SK-MEL-5 (cell line): ENCODE data around the gene BID. TPM values are rescaled to one million over a fixed set of nuclear protein-coding genes. Genes with fewer than 3 reads are reported as not detected.

Experiments
- DNase-seq: peaks from one replicate; pipeline ENCODE4 v3.0.0-alpha.2; 2016; ENCODE audit warnings: low read depth, low spot score
- in situ Hi-C: cut with HindIII; loops from 2 replicates; pipeline ENCODE4 v1.10.0; 2016; ENCODE audit warnings: low sequenced_read_pairs, high pct_unique_total_duplicates, low pct_unique_long_range_greater_than_20kb
- total RNA-seq: library from RNA; depleted of rRNA; stranded (reverse); fragments of >200 nt; shearing (Covaris generic); gene quantifications from 2 replicates; pipeline ENCODE4 v1.2.3, GENCODE V29; 2014

BID gene
- total RNA-seq, 1 experiment from 2014 or later: 81.7 TPM

DNA sequence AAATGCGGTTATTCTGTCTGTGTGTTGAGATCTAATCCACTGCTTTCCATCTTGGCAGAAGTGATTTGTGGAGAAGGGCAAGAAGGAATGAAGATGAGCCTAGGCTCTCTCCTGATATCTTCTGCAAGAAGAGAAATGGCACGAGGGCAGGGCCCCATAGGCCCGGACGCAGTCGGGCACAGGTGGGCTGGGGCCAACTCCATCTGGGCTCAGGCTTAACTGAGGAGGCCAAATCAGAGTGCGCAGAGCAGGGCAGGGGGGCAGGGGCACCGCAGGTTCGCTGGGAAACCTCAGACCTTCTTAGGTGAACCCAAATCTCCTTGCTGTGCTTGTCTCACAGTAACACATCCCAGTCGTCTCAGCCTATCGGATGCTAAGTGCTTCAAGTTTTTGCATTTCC lies 32.8 kb upstream of the BID start:
- DNase-seq: no peak
- in situ Hi-C loops: no loop called here

DNA sequence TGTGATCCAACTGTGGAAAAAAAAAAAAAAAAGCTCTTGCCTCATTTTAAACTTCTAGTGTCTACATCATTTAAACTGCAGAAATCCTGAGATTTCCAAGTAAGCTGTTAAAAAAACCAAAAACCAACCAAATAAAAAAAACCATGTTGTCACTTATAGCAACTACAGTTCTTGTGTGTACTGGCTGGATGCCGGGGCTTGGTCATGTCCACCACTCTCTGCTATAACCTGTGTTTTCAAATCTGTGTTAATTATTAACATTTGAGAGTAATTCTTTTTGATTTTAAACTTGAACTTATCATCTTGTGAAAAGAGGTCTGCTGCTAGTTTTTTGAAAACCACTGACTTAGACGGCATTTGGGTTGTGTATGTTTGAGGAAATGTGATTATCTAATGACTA lies 32.2 kb upstream of the BID start:
- in situ Hi-C loops: no loop called here
- no peak for DNase-seq

DNA sequence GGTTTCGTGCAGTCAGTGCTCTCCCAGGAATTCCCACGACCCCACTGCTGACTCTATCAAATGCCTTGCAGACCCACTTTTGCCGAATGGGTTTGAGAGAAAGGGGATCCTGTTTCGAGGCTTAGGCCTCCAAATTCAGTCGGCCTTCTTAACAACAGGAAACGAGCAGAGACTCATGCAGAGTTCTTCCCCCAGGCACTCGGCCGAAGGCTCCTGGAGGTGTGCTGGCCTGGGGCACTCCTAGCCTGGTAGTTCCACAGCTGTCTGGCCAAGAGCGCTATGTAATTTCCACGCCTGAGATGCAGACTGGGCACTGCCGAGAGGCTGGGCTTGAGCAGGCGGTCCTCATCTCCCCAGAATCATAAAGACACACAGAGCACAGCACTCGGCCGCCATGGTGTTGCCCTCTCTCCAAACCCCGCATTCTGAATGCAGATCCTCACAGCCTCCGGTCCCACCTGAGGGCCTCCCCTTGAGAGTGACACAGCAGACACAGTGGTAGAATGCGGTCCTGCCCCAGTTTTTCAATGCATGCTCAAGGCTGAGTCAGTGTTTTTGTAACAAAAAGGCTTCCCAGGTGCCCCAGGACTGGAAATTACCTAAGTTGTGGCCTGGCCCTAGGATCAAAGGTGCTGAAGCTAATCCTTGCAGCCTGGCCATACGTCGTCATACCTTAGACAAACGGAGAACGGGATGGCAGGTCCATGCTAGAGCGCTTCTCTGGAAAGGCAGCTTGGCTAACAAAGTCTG lies 30.2 kb upstream of the BID start:
- in situ Hi-C loops: no loop called here
- DNase-seq: no peak

DNA sequence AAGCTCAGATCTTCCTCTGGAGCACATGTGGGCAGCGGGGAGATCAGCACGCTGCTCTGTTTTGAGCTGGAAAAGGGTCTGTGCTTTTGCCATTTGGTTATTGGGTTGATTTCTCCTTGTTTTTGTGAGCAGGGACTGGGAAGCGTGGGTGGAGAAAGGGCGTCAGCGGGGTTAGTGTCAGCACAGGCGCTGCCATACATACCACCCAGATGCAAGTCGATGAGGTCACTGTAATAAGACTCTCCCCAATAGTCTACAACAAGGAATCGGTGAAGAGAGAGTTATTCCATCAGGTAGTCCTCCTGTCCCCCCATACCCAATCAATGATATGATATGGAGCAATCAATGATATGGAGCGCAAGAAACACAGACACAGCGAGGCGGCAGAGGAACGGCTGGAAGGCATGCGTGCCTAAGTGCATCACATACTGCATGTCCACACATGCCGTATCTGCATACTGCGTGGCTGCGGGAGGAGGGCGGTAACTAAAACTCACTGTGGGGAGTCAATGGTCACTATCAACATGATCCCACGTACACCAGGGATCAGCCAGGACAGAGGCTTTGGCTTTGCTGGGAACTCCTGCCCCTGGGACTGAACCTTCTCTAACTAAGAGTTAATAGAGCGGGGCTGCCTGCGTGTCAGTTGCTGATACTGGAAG lies 29.5 kb upstream of the BID start:
- DNase-seq: no peak
- in situ Hi-C loops: no loop called here

DNA sequence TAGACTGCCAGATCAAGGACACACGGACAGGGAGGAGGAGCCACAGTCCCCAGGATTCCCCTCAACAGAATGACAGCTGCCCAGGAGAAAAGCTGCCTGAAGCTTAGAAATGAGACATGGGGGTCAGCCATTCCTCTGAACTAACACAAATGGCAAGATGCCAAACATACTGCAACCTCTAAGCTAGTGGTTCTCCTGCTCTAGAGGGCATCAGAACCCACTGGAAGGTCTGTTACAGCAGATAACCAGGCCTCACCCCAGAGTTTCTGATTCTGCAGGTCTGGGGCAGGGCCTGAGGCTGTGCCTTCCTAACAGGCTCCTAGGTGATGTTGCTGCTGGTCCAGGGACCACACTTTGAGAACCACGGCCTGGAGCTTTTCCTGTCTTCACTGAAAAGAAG lies 28.6 kb upstream of the BID start:
- DNase-seq: no peak
- in situ Hi-C loops: no loop called here

DNA sequence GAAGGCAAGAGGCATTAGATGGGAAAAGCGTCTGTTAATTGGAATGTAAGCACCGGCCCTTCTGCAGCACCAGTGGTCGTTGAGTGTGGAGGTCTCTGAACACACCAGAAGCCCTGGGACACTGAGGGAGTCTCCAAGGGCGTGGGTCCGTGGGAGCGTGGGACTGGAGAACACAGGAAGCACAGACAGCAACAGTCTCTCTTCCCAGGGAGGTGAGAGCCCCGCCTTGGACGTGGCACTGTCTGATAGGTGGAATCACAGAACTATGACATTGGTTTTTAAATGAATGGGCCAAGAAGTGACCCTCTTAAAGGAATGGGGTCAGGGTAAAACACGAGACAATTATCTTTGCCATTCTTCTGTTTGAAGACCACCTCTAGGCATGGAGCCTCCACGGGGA lies 28.1 kb upstream of the BID start:
- in situ Hi-C loops: no loop called here
- DNase-seq: no peak

DNA sequence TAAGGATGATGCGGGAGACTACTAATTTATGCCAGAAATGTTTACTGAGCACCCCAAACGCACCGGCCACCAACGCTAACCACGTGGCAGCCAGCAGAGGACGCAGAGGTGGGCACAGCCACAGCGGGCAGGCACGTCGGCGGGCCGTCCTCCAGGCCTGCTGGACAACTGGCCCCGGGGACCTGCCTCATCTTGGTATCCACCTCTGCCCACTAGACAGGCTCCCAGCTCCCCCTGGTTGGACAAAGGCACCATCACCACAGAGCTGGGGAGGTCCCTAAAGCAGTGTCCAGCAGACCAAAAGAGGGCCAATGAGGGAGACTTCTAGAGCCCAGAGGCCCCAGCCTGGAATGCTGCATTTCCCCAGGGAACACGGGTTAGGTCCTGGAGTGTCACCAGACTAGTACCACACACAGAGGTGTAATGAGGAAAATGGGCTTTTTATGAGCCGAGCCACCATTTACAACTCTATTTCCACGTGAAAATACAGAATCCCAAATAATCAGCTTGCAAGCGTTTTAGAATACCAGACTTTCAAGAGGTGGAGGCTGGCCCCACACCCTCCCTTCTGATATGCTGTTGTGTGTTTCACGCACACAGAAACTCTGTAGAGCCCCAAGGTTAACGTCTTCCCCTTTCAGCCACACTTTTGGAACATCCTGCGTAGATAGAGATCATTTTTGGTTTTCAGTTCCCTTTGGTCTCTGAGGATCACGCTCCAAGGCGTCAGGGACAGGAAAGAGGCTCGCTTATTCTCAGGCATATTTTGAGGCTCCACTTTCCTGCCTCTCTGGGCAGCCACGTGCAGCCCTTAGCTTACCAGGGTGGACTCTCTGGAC lies 23.7 kb upstream of the BID start:
- no peak for DNase-seq
- in situ Hi-C loops: no loop called here

DNA sequence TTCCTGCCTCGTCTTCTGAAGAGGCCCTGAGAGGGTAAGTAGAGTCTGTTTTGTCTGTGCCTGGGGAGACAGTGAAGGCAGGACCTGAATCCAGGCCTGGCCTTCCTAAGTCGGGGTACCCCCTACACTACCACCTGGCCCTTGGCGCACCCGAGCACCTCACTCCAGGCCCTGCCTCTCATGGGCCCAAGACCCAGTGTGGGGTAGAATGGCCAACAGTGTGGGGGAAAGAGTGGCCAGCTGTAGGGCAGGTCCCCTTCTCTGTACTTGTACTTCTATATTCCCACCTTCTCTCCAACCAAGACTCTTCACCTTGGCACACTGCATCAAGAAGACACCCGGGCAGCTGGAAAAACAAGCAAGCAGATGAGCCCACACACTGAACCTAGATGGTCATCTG lies 22.4 kb upstream of the BID start:
- DNase-seq: no peak
- in situ Hi-C loops: no loop called here

DNA sequence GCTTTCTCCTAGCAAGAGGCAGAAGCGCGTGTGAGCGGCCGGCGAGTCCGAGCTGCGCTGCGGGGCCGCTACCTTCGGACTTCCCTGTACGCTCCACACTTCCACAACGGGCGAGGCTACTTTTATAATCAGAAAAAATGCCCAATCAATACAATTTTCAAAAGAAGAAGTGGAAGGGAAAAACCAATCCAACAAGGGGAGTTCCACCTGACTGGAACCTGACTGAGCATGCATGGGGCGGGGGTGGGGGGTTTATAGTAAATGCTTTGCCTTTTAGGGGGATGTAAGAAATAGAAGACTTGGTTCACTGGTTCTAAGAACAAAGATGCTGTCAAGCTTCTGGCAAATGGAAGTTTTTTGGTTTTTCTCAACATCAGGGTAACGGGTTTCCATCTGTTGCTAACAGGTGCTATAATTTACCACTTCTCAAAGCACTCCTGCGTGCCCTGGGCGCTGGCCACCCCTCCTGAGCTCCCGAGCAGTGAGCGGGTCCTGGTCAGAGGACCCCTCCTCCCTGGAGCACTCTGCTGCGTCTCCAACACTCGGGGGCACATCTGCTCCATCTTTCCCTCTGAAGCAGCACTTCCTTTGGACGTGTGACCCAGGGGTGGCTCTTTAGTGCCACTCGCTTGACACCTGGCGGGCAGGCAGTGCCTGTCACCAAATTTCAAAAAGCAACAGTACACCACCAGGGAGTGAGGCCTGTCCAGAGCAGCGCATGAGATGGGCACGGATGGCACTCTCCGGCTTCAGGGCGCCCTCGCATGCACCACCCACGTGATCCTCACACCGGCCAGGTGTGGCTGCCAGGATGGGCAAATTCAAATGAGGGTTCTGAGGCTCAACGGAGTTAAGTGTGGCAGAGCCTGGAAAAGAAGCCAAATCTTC lies 21.6 kb upstream of the BID start:
- no peak for DNase-seq
- in situ Hi-C loops: no loop called here

DNA sequence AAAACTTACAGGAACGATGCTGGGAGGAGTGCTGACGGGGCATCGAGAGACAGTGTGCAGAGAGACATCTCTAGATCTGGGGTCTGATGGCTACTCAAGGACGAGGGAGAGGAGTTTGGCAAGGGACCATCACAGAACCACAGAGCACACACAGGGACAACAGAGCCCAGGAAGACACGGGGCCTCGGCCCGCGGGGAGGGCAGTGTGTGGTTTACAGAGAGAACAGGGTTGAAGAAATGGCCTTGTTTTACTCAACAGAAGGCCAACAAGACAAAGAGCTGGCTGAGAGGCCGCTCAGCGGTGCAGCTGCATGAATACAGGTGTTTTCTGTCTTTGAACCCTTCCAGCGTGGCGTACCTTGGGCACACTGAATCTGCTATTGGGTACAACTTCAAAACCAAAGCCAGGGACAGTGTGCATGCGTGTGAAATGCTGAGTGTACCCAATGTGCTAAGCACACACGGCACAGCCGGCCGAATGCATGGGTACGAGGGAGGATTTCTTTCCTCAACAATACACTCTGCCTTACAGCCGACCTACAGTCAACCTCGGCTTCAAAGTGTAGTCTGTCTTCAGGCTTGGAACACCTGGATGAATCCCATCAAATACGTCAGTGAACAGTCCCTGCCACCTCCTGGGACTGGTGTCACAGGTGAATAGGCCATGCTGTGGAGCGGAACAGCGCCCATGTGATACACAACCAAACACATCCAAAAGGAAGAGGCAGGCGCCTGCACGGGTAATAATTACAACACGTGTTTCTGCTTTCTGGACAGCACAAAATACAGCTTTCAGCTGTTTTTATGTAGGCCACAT lies 20.7 kb upstream of the BID start:
- no peak for DNase-seq
- in situ Hi-C loops: no loop called here

DNA sequence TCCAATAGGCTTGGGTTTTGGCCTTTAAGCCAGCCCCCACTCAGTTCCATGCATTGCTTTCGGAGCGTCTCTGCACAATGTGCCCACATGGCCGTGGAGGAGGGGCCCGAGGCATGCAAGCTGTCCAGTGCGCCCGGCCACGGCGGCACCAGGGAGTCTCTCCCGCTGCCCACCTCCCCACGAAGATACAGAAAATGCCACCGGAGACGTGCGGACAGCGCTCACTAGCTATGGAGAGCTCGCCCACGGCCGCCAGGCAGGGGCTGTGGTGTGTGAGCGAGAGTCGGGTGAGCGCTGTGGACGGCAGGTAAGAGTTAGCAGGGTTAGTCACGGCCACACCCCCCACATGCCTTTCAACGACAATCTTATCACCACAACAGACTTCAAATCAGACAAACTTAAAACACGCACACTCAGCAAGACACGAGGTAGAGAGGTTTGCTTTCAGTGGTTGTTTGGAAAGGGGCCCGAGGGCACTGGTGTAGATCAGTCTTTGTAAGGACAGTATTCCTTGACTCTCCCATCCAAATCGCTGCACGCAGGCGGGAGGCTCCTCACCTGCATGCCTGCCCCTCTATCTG lies 18.7 kb upstream of the BID start:
- in situ Hi-C loops: no loop called here

DNA sequence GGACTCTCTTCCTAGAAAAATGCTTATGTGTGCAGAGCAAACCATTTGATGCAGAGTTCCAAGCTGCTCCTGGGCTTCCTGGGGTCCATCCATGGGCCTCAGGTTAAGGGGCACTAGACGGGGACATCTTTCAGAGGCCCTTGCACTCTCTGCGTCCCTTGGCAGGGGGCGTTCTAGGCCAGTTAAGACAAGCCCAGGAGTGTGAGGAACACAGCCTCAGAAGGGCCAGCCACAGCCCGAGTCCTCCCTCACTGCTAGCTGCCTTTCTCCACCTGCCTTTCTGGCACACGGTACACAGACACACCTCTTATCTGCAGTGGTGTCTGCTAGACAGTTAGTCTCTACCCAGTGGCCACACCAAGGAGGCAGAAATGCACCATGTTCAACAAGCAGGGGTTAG lies 18.0 kb upstream of the BID start:
- in situ Hi-C loops: no loop called here
- DNase-seq: peak; percentile 34

More for the DNA sequence above, 18.7 kb upstream of the BID start:
- DNase-seq: no peak

DNA sequence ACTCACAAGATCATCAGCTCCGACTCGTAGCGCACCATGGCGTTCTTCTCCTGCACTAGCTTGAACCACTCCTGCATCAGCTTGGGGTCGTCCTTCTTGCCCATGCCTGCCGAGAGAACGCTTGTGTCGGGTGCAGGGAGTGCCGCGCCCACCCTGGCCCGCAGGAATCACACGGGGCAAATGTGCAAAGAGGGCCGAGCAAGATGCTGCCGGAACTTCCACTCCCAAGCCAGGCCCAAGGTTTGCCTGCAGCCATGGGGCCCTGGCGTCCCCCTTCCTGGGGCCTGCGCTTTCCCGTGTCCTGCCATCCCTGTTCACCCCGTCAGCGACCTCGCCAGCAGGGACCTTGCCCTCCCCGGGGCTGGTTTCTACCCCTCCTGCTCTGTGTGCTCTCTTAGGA lies 16.9 kb upstream of the BID start:
- in situ Hi-C loops: no loop called here
- no peak for DNase-seq

DNA sequence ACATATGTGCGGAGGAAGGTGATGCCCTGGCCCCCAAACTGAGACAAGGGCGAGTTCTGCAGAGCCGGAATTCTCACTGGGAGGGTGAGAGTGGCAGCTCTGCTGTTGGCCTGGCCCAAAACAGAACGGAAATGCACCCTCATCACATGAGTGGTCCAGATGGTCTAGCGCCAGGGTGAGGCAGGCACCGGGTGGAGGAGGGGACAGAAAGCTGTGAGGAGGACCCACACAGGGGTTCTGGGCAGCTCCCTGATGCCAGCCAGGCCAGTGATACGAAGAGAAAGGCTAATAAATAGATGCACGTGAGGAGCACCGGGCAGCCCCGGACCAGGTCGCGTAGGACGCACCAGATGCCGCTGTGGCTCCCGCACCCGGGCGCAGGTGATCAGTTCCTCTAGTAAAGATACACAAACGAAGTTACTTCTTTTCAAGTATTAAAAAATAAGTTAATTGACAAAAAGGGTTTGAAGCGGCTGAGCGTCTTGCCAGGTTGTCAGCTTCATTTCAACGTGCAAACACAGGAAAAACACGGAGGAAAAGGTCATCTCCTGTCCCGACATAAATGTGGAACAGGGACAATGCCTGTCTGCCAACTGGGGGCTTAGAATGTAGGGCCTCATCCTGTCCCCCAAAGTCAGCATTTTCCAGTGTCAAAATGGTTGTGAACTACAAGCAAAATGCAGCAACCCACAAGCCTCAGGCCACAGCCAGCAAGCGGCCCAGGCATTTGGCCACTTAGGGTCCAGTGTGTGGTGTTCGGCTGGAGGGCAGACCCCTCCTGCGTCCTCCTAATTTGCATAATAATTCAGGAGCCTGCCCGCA lies 15.3 kb upstream of the BID start:
- in situ Hi-C loops: no loop called here
- DNase-seq: no peak

DNA sequence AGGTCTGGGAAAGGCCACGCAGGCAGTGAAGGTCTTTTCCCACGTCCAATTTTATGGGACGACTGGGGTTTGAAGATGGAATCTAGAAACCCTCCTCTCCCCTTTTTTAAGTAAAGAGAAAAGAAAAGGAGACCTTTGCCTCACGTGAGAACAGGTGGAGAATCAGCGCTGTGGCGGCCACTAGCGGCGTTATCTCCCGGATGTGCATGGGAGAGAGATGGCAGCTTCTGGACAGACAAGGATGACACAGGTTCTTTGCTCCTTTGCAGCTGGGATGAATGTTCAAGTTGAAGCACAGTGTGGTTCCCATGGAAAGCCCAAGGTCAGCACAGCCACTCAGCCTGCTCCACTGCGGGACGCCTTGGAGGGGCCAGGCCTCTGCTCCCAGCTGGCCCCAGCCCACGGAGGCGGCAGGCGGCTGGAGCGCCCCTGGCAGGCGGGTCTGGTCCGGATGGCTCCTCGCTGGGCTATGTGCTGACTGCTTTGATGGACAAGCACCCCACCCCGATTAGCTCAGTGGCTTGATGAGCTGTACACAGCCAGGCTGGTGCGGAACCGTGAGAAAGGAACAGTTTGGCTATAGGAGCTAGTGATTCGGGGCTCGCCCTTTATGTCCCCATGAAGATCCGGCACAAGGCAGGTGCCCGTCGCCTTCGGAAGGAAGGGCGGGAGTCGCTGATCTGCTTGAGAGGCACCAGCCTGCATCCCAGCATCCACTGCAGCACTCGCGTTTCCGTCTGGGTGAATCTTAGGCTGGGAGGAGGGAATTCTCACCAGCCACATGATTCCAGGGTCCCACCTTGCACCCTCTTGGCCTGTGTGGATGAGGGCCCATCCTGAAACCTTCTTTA lies 14.5 kb upstream of the BID start:
- in situ Hi-C loops: no loop called here
- DNase-seq: no peak
